Astrocyte (in vitro differentiated cells and primary cell): ENCODE measurements around the gene KNOP1. TPM values are rescaled to one million over a fixed set of nuclear protein-coding genes. Genes with fewer than 3 reads are reported as not detected.

ENCODE experiments used
- DNase-seq: peaks from one replicate; pipeline ENCODE4 v3.0.0-alpha.2; 2010; ENCODE audit warnings: low read depth
- FAIRE-seq: peaks from 2 replicates; lab custom pipeline; 2011; peaks lifted over from hg19 to GRCh38; lab: Jason Lieb, UNC
- H2AFZ ChIP-seq: 2 replicates; pipeline ENCODE4 v1.6.0; 2012; ENCODE audit warnings: low read depth, low read length, inconsistent platforms
- H3K27ac ChIP-seq: 2 replicates; pipeline ENCODE4 v1.5.1; 2011; ENCODE audit warnings: low read depth, low read length, inconsistent platforms
- H3K27me3 ChIP-seq: 2 replicates; pipeline ENCODE4 v1.6.0; 2011; ENCODE audit warnings: low read length, inconsistent platforms; ENCODE audit not compliant: insufficient read depth
- H3K36me3 ChIP-seq: 2 replicates; pipeline ENCODE4 v1.5.1; 2011; ENCODE audit warnings: low read length, inconsistent platforms; ENCODE audit not compliant: insufficient read depth
- H3K4me1 ChIP-seq: 2 replicates; pipeline ENCODE4 v1.5.1; 2011; ENCODE audit warnings: low read length, inconsistent platforms; ENCODE audit not compliant: insufficient read depth
- H3K4me2 ChIP-seq: 2 replicates; pipeline ENCODE4 v1.6.0; 2012; ENCODE audit warnings: low read length, inconsistent platforms
- H3K4me3 ChIP-seq: 2 replicates; pipeline ENCODE4 v1.5.1; 2011; ENCODE audit warnings: low read depth, mild to moderate bottlenecking, low read length, inconsistent platforms; ENCODE audit not compliant: insufficient read depth
- H3K79me2 ChIP-seq: 2 replicates; pipeline ENCODE4 v1.6.0; 2012; ENCODE audit warnings: mild to moderate bottlenecking, low read length, inconsistent platforms; ENCODE audit not compliant: insufficient read depth
- H3K9ac ChIP-seq: 2 replicates; pipeline ENCODE4 v1.6.0; 2012; ENCODE audit warnings: mild to moderate bottlenecking, low read length, inconsistent platforms
- H3K9me3 ChIP-seq: 2 replicates; pipeline ENCODE4 v1.5.1; 2012; ENCODE audit warnings: low read depth, mild to moderate bottlenecking, low read length, inconsistent platforms; ENCODE audit not compliant: insufficient read depth
- H4K20me1 ChIP-seq: 2 replicates; pipeline ENCODE4 v1.6.0; 2012; ENCODE audit warnings: low read length, inconsistent platforms; ENCODE audit not compliant: insufficient read depth
- H3K27ac Mint-ChIP-seq: one replicate; pipeline ENCODE4 v1.8.0; 2021; ENCODE audit warnings: mild to moderate bottlenecking, mixed read lengths; ENCODE audit not compliant: unreplicated experiment
- H3K27me3 Mint-ChIP-seq: one replicate; pipeline ENCODE4 v1.8.0; 2021; ENCODE audit warnings: low read depth, mixed read lengths; ENCODE audit not compliant: unreplicated experiment
- H3K36me3 Mint-ChIP-seq: one replicate; pipeline ENCODE4 v1.8.0; 2021; ENCODE audit warnings: low read depth, mixed read lengths; ENCODE audit not compliant: unreplicated experiment
- H3K4me1 Mint-ChIP-seq: one replicate; pipeline ENCODE4 v1.8.0; 2021; ENCODE audit warnings: low read depth, mixed read lengths; ENCODE audit not compliant: unreplicated experiment
- H3K4me3 Mint-ChIP-seq: one replicate; pipeline ENCODE4 v1.8.0; 2021; ENCODE audit warnings: mild to moderate bottlenecking, moderate library complexity, mixed read lengths; ENCODE audit not compliant: unreplicated experiment
- H3K9me3 Mint-ChIP-seq: one replicate; pipeline ENCODE4 v1.8.0; 2021; ENCODE audit warnings: mild to moderate bottlenecking, mixed read lengths; ENCODE audit not compliant: unreplicated experiment
- CTCF ChIP-seq: IDR thresholded peaks from 2 replicates; pipeline ENCODE4 v1.5.1; 2011; ENCODE audit warnings: low read depth, mild to moderate bottlenecking, inconsistent platforms, low read length, moderate library complexity; ENCODE audit not compliant: insufficient read depth
- EZH2 ChIP-seq: IDR thresholded peaks from 2 replicates; pipeline ENCODE4 v1.6.1; 2012; ENCODE audit warnings: mild to moderate bottlenecking, low read length, inconsistent platforms; ENCODE audit not compliant: insufficient read depth
- total RNA-seq: library from RNA; stranded (reverse); gene quantifications from 2 replicates; pipeline ENCODE4 v1.2.1, GENCODE V29; 2021

The KNOP1 gene
- total RNA-seq, 1 donor from 2014 or later: 22.9 TPM

GRCh38 chr16:19749571-19750080 is 31.6 kb upstream of the KNOP1 start:
- FAIRE-seq: no peak
- H3K9me3 Mint-ChIP-seq: no peaks in the 10 kb centered on the region
- peaks cover 11% of the 10 kb centered on the region for H3K4me1 Mint-ChIP-seq
- H3K4me3 Mint-ChIP-seq: no peak overlapping the region
- H3K4me3 ChIP-seq: no peak overlapping the region
- no peaks in the 10 kb centered on the region for H4K20me1 ChIP-seq
- no peak overlapping the region for H3K4me2 ChIP-seq
- no peaks in the 10 kb centered on the region for H3K27me3 ChIP-seq
- TF ChIP-seq EZH2: no peak
- no peak for TF ChIP-seq CTCF
- no peak overlapping the region for H3K9ac ChIP-seq
- no peak overlapping the region for H2AFZ ChIP-seq
- H3K36me3 Mint-ChIP-seq: no peaks in the 10 kb centered on the region
- no peaks in the 10 kb centered on the region for H3K36me3 ChIP-seq
- DNase-seq: no peak
- peaks cover 13% of the 10 kb centered on the region for H3K4me1 ChIP-seq
- H3K27me3 Mint-ChIP-seq: no peaks in the 10 kb centered on the region
- H3K27ac ChIP-seq: no peak overlapping the region
- H3K79me2 ChIP-seq: no peaks in the 10 kb centered on the region
- no peaks in the 10 kb centered on the region for H3K9me3 ChIP-seq
- H3K27ac Mint-ChIP-seq: no peak overlapping the region

- TF ChIP-seq CTCF: no peak
- no peak for TF ChIP-seq EZH2
- no peak overlapping the region for H3K4me2 ChIP-seq
- Mint-ChIP-seq H3K27ac (no peak overlapping the region), H3K4me3 (no peak overlapping the region), H3K9me3 (no peaks in the 10 kb centered on the region), H3K4me1 (peaks cover 5% of the 10 kb centered on the region), H3K36me3 (no peaks in the 10 kb centered on the region), H3K27me3 (no peaks in the 10 kb centered on the region)
- FAIRE-seq (no peak), DNase-seq (no peak)
- no peak overlapping the region for H3K4me3 ChIP-seq
- no peaks in the 10 kb centered on the region for H3K36me3 ChIP-seq
- no peaks in the 10 kb centered on the region for H3K79me2 ChIP-seq
- no peaks in the 10 kb centered on the region for H4K20me1 ChIP-seq
- no peaks in the 10 kb centered on the region for H3K27me3 ChIP-seq
- no peak overlapping the region for H3K9ac ChIP-seq
- no peak overlapping the region for H2AFZ ChIP-seq
- peaks cover 3% of the 10 kb centered on the region for H3K4me1 ChIP-seq
- no peaks in the 10 kb centered on the region for H3K9me3 ChIP-seq
- H3K27ac ChIP-seq: no peak overlapping the region
These were observed 30.6 kb upstream of the KNOP1 start for GRCh38 chr16:19748389-19749168.

- Histone ChIP-seq H3K9me3 (no peaks in the 10 kb centered on the region), H3K4me3 (no peak overlapping the region), H3K79me2 (no peaks in the 10 kb centered on the region), H3K4me1 (no peaks in the 10 kb centered on the region), H3K27me3 (no peaks in the 10 kb centered on the region), H4K20me1 (no peaks in the 10 kb centered on the region), H2AFZ (no peak overlapping the region), H3K36me3 (no peaks in the 10 kb centered on the region), H3K4me2 (no peak overlapping the region), H3K27ac (no peak overlapping the region), H3K9ac (no peak overlapping the region)
- H3K4me3 Mint-ChIP-seq: no peak overlapping the region
- no peak for DNase-seq
- no peaks in the 10 kb centered on the region for H3K9me3 Mint-ChIP-seq
- no peaks in the 10 kb centered on the region for H3K36me3 Mint-ChIP-seq
- H3K4me1 Mint-ChIP-seq: peaks cover 4% of the 10 kb centered on the region
- H3K27me3 Mint-ChIP-seq: no peaks in the 10 kb centered on the region
- H3K27ac Mint-ChIP-seq: no peak overlapping the region
- TF ChIP-seq CTCF: no peak
- no peak for TF ChIP-seq EZH2
- no peak for FAIRE-seq
These were observed 28.5 kb upstream of the KNOP1 start for GRCh38 chr16:19746561-19746960.
